ENCODE data around the gene SHF. TPM values are rescaled to one million over a fixed set of nuclear protein-coding genes. Genes with fewer than 3 reads are reported as not detected.

The SHF gene
- total and polyA plus RNA-seq, 2 donors (not counting 3 experiments of a cell fraction or from before 2014, with no cell fraction given): 2.8 to 5.2 TPM

GRCh38 chr15:45164914-45165313 lies 22.9 kb downstream of the SHF start:
- H3K27me3 ChIP-seq (ENCODE audit: control insufficient read depth in 2 of 2, insufficient read depth in 2 of 2, low read length in 2 of 2): no peaks in the 10 kb centered on the region
- no peaks in the 10 kb centered on the region for H3K79me2 ChIP-seq (ENCODE audit: control insufficient read depth, insufficient read depth, low read length)
- no peak overlapping the region for H3K4me2 ChIP-seq (ENCODE audit: insufficient read depth, low read length)
- no peak overlapping the region for H3K27ac ChIP-seq (ENCODE audit: insufficient read depth, low read depth, low read length)
- ChIA-PET POLR2A (interaction anchor here (1.3 kb wide), 1 partner anchor 237 kb away, joined by 4 read pairs; a partner anchor contains a TSS), CTCF (interaction anchor here (0.7 to 4.2 kb wide), 10 partner anchors 18 to 407 kb away, joined by 3 to 98 read pairs (median 13); partner anchors contain the start of gene GATM)
- DNase-seq (ENCODE audit: low read depth, low spot score) (no peak), FAIRE-seq (no peak)
- intact Hi-C loops (cut with micrococcal nuclease): no loop called here
- H3K4me1 ChIP-seq (ENCODE audit: control insufficient read depth, extremely low read depth, insufficient read depth, low read length): peaks cover 3% of the 10 kb centered on the region
- H3K4me3 ChIP-seq (replicated peaks in 1 of 3; ENCODE audit: insufficient read depth in 1 of 3, low read depth in 1 of 3, low read length in 3 of 3): no peak overlapping the region
- no peaks in the 10 kb centered on the region for H3K36me3 ChIP-seq (ENCODE audit: control insufficient read depth in 2 of 2, extremely low read depth in 1 of 2, insufficient read depth in 2 of 2, low read length in 2 of 2)
- dilution Hi-C loops (cut with MboI; ENCODE audit: extremely low pct_ligation_motif_present, low sequenced_read_pairs): no loop called here
- no peak overlapping the region for H2AFZ ChIP-seq (ENCODE audit: low read depth, low read length)
- no peaks in the 10 kb centered on the region for H3K9me3 ChIP-seq (replicated peaks; ENCODE audit: control insufficient read depth, insufficient read depth, low read length)
- no peak for TF ChIP-seq EZH2 (IDR thresholded peaks at IDR 0.05; ENCODE audit: borderline replicate concordance, low read depth, low read length, severe bottlenecking)
- no peak for TF ChIP-seq FOS (IDR thresholded peaks at IDR 0.05; ENCODE audit: borderline replicate concordance, insufficient read depth, low read length)
- TF ChIP-seq, protein P1, sequence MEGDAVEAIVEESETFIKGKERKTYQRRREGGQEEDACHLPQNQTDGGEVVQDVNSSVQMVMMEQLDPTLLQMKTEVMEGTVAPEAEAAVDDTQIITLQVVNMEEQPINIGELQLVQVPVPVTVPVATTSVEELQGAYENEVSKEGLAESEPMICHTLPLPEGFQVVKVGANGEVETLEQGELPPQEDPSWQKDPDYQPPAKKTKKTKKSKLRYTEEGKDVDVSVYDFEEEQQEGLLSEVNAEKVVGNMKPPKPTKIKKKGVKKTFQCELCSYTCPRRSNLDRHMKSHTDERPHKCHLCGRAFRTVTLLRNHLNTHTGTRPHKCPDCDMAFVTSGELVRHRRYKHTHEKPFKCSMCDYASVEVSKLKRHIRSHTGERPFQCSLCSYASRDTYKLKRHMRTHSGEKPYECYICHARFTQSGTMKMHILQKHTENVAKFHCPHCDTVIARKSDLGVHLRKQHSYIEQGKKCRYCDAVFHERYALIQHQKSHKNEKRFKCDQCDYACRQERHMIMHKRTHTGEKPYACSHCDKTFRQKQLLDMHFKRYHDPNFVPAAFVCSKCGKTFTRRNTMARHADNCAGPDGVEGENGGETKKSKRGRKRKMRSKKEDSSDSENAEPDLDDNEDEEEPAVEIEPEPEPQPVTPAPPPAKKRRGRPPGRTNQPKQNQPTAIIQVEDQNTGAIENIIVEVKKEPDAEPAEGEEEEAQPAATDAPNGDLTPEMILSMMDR (IDR thresholded peaks at IDR 0.05; ENCODE audit: extremely low read depth in 1 of 2, insufficient read depth in 1 of 2, low read depth in 1 of 2, low read length in 2 of 2): no peak
- TF ChIP-seq JUN (IDR thresholded peaks at IDR 0.05; ENCODE audit: borderline replicate concordance, insufficient read depth, insufficient read length, low read depth): no peak
- TF ChIP-seq, protein P2, sequence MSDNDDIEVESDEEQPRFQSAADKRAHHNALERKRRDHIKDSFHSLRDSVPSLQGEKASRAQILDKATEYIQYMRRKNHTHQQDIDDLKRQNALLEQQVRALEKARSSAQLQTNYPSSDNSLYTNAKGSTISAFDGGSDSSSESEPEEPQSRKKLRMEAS (IDR thresholded peaks at IDR 0.05; ENCODE audit: insufficient read depth, insufficient read length): no peak
- no peak for TF ChIP-seq GATA2 (IDR thresholded peaks at IDR 0.05; ENCODE audit: insufficient read depth, insufficient read length, low read depth, low read length)
- TF ChIP-seq POLR2A (IDR thresholded peaks at IDR 0.05; ENCODE audit: low read depth, low read length): no peak
- TF ChIP-seq MYC (IDR thresholded peaks at IDR 0.05; ENCODE audit: low read depth, low read length): no peak
- no peak for TF ChIP-seq POLR2AphosphoS5 (IDR thresholded peaks at IDR 0.05; ENCODE audit: insufficient read depth, low read depth, low read length)
- H3K9ac ChIP-seq (replicated peaks; ENCODE audit: extremely low read depth, insufficient read depth, low read length): no peak overlapping the region
- H4K20me1 ChIP-seq (replicated peaks; ENCODE audit: control insufficient read depth, extremely low read depth, insufficient read depth, low read length): no peaks in the 10 kb centered on the region
- no peaks in the 10 kb centered on the region for H3K9me1 ChIP-seq (replicated peaks; ENCODE audit: control insufficient read depth, extremely low read depth, insufficient read depth, low read length)
- no TSS peak for BruUV-seq (replicated peaks)

All from endothelial cell of umbilical vein (primary cell).